Activated CD8-positive, alpha-beta memory T cell treated with anti-CD3 and anti-CD28 coated beads, Interleukin-2, amount 50 U/mL, for 48 hours (primary cell): ENCODE data around the gene ACSL6.

ENCODE experiments used
- DNase-seq: peaks from one replicate; pipeline ENCODE4 v3.0.0-alpha.2; 2020

Gene ACSL6

GRCh38 chr5:132011622-132012343 is at the start of gene ACSL6:
ACSL6 (minus strand) TSS chr5:132011658; CDS start chr5:132011553, 105 bp downstream.
- peak; percentile 73 for DNase-seq

GRCh38 chr5:132060501-132061161 is 49.2 kb upstream of the ACSL6 start, which contains the start of gene IL3:
IL3 (plus strand) TSS chr5:132060655; CDS start chr5:132060707, 52 bp downstream.
- peak; percentile 55 for DNase-seq

GRCh38 chr5:132059696-132060500 is 48.4 kb upstream of the ACSL6 start:
- DNase-seq, result peak; percentile 50

GRCh38 chr5:132059043-132059695 is 47.7 kb upstream of the ACSL6 start:
- peak; percentile 59 for DNase-seq

GRCh38 chr5:132058646-132059042 is 47.2 kb upstream of the ACSL6 start:
- DNase-seq, result peak; percentile 49

- DNase-seq, result peak; percentile 40
Measured at GRCh38 chr5:132057498-132058255, 46.2 kb upstream of the ACSL6 start.

- DNase-seq, result peak; percentile 52
Measured at GRCh38 chr5:132056610-132057497, 45.4 kb upstream of the ACSL6 start.

GRCh38 chr5:132055808-132056609 is 44.6 kb upstream of the ACSL6 start:
- peak; percentile 72 for DNase-seq

- DNase-seq, result no peak
Measured at GRCh38 chr5:132055441-132055807, 44.0 kb upstream of the ACSL6 start.

- DNase-seq, result peak; percentile 44
Measured at GRCh38 chr5:132054697-132055440, 43.4 kb upstream of the ACSL6 start.

- DNase-seq, result peak; percentile 48
Measured at GRCh38 chr5:132054031-132054696, 42.7 kb upstream of the ACSL6 start.

GRCh38 chr5:132053483-132053882 is 42.0 kb upstream of the ACSL6 start:
- no peak for DNase-seq

- DNase-seq, result no peak
Measured at GRCh38 chr5:132052520-132052919, 41.1 kb upstream of the ACSL6 start.

- no peak for DNase-seq
Measured at GRCh38 chr5:132050661-132051552, 39.4 kb upstream of the ACSL6 start.

GRCh38 chr5:132050136-132050535 is 38.7 kb upstream of the ACSL6 start:
- no peak for DNase-seq

GRCh38 chr5:132049559-132049958 is 38.1 kb upstream of the ACSL6 start:
- no peak for DNase-seq

- DNase-seq, result no peak
Measured at GRCh38 chr5:132049093-132049492, 37.6 kb upstream of the ACSL6 start.

GRCh38 chr5:132046880-132047299 is 35.4 kb upstream of the ACSL6 start:
- no peak for DNase-seq
